Esophagus muscularis mucosa (tissue), 4 donors: Measurements from ENCODE around the gene TRPM7. TPM values are rescaled to one million over a fixed set of nuclear protein-coding genes. Genes with fewer than 3 reads are reported as not detected.

Experiments used
- small RNA-seq, 3 donors: library from RNA; depleted of rRNA; stranded (forward); fragments of <200 nt; gene quantifications; one replicate each; pipeline ENCODE3, GENCODE V24; 2016
- total RNA-seq, 4 donors: library from RNA; depleted of rRNA; stranded (reverse); fragments of >200 nt; gene quantifications; one replicate each; pipeline versions ENCODE4 v1.1.0 to v1.2.1, GENCODE V29; 2016

The TRPM7 gene
- total RNA-seq, 4 donors from 2014 or later, result 27.9 to 39.9 (median 33.9) TPM

Small RNA genes within 50 kb of the gene (small RNA-seq; reads per million reads assigned to genes)
- 0 reads per million in 3 donors for gene RN7SL354P

Other genes with a start within 250 kb of the TRPM7 start
- gene USP50, start 140.1 kb downstream of the TRPM7 start, total RNA-seq, result not detected
- 100 to 1,000 TPM; 122 to 132 (median 128) TPM for gene SPPL2A, start 78.9 kb upstream of the TRPM7 start, total RNA-seq
- 10 to 100 TPM in 2 of 4 donors, 1 to 10 TPM in 2; 9.9 to 13.2 (median 10.6) TPM for gene AP4E1, start 221.9 kb upstream of the TRPM7 start, total RNA-seq